DND-41 (cell line): ENCODE data around the gene OR3A2.
"Not testable (repeated sequence)": the region's sequence is repeated elsewhere in the genome, so short reads cannot be mapped to it uniquely, and the experiment has no call there.

Source experiments
- ATAC-seq: fragments of 200-7000 bp; cut with Tn5 transposase; 3 replicates; pipeline ENCODE4 v1.9.1; 2021; ENCODE audit warnings: low read depth; ENCODE audit not compliant: insufficient read depth
- DNase-seq: peaks from one replicate; pipeline ENCODE4 v3.0.0-alpha.2; 2020
- H2AFZ ChIP-seq: 2 replicates; pipeline ENCODE4 v1.6.0; 2012; ENCODE audit warnings: low read depth, low read length
- H3K27ac ChIP-seq: 2 replicates; pipeline ENCODE4 v1.5.1; 2012; ENCODE audit warnings: low read length, inconsistent platforms
- H3K27me3 ChIP-seq: fragments of 200-600 bp; sonication (generic); 2 replicates; pipeline ENCODE4 v1.6.0; 2012; ENCODE audit warnings: low read length, mild to moderate bottlenecking, inconsistent platforms; ENCODE audit not compliant: insufficient read depth, poor library complexity
- H3K36me3 ChIP-seq: 2 replicates; pipeline ENCODE4 v1.5.1; 2012; ENCODE audit warnings: low read length, inconsistent platforms; ENCODE audit not compliant: insufficient read depth
- H3K4me1 ChIP-seq: 2 replicates; pipeline ENCODE4 v1.5.1; 2012; ENCODE audit warnings: mild to moderate bottlenecking, low read length; ENCODE audit not compliant: insufficient read depth
- H3K4me2 ChIP-seq: 2 replicates; pipeline ENCODE4 v1.6.0; 2012; ENCODE audit warnings: mild to moderate bottlenecking, moderate library complexity, low read length, inconsistent platforms; ENCODE audit not compliant: insufficient read depth
- H3K4me3 ChIP-seq, 2 experiments: fragments of 200-600 bp in 1 of 2; shearing (Covaris generic) in 1 of 2; 2 replicates each; pipeline ENCODE4 v1.5.1; 2012 to 2016; ENCODE audit warnings: inconsistent platforms in 2 of 2, low read length in 2 of 2, mild to moderate bottlenecking in 2 of 2, low read depth in 1 of 2, moderate library complexity in 1 of 2
- H3K79me2 ChIP-seq: 2 replicates; pipeline ENCODE4 v1.6.0; 2012; ENCODE audit warnings: low read length, inconsistent platforms; ENCODE audit not compliant: insufficient read depth
- H3K9ac ChIP-seq: 2 replicates; pipeline ENCODE4 v1.6.0; 2012; ENCODE audit warnings: low read depth, mild to moderate bottlenecking, inconsistent platforms, low read length, moderate library complexity
- H3K9me3 ChIP-seq: 2 replicates; pipeline ENCODE4 v1.5.1; 2012; ENCODE audit warnings: low read length, moderate library complexity, mild to moderate bottlenecking, inconsistent platforms; ENCODE audit not compliant: insufficient read depth, severe bottlenecking
- H4K20me1 ChIP-seq: 2 replicates; pipeline ENCODE4 v1.6.0; 2012; ENCODE audit warnings: low read length; ENCODE audit not compliant: insufficient read depth
- EZH2 ChIP-seq: IDR thresholded peaks from 3 replicates; pipeline ENCODE4 v1.6.1; 2012; ENCODE audit warnings: borderline replicate concordance, low read depth, mild to moderate bottlenecking, moderate library complexity, low read length, inconsistent platforms; ENCODE audit not compliant: severe bottlenecking
- TF ChIP-seq, protein P1 (sequence below): IDR thresholded peaks from 2 replicates; pipeline ENCODE4 v1.5.1; 2012; ENCODE audit warnings: borderline replicate concordance, low read length, moderate library complexity, mild to moderate bottlenecking; ENCODE audit not compliant: poor library complexity, severe bottlenecking; ENCODE audit errors: extremely low read depth

The OR3A2 gene

DNA sequence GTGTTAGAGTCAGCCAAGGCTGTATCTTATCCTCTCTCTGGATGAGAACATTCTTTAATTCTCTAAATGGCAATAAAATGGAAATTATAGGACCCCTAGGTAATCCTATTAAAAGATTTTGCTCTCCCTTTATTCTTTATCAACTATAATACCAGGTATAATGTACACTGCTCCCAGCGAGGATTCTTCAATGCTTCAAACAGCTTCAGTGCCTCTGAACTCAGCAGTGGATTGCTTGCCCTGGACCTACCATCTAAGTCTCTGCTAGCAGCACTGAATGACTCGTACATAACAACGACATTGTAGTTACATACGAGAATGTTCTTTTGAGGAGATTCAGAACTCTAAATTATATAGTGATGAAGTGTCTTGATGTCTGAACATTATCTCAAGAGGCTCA, 3.7 kb upstream of the OR3A2 start:
- TF ChIP-seq, protein P1, sequence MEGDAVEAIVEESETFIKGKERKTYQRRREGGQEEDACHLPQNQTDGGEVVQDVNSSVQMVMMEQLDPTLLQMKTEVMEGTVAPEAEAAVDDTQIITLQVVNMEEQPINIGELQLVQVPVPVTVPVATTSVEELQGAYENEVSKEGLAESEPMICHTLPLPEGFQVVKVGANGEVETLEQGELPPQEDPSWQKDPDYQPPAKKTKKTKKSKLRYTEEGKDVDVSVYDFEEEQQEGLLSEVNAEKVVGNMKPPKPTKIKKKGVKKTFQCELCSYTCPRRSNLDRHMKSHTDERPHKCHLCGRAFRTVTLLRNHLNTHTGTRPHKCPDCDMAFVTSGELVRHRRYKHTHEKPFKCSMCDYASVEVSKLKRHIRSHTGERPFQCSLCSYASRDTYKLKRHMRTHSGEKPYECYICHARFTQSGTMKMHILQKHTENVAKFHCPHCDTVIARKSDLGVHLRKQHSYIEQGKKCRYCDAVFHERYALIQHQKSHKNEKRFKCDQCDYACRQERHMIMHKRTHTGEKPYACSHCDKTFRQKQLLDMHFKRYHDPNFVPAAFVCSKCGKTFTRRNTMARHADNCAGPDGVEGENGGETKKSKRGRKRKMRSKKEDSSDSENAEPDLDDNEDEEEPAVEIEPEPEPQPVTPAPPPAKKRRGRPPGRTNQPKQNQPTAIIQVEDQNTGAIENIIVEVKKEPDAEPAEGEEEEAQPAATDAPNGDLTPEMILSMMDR, result no peak
- no peak for TF ChIP-seq EZH2
- no peaks in the 10 kb centered on the region for H3K36me3 ChIP-seq
- no peak overlapping the region for H3K9ac ChIP-seq
- H3K27ac ChIP-seq, result no peak overlapping the region
- no peak overlapping the region for H3K4me2 ChIP-seq
- H3K27me3 ChIP-seq, result no peaks in the 10 kb centered on the region
- no peaks in the 10 kb centered on the region for H4K20me1 ChIP-seq
- H3K79me2 ChIP-seq, result no peaks in the 10 kb centered on the region
- no peak overlapping the region for H2AFZ ChIP-seq
- DNase-seq, result no peak
- ATAC-seq, result no peak
- no peak overlapping the region for H3K4me3 ChIP-seq
- H3K4me1 ChIP-seq, result no peaks in the 10 kb centered on the region
- no peaks in the 10 kb centered on the region for H3K9me3 ChIP-seq

DNA sequence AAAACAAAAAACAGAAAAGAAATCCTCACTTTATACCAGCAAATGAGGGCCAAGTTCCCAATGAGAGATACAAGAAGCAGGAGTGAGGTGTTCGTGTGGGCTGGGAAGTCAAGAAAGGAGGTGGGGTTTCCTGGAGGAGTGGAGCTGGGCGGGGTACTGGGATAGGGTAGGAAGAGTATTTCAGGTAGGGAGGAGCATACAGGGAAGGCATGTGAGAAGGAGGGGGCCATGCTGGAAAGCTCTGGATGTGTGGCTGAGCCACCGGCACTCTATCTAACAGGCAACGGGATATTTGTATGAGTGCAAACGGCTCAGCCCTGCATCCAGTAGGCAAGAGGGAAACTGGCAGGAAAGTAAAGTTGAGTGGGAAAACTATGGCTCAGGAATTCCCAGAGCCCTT, 4.2 kb downstream of the OR3A2 start:
- H3K4me3 ChIP-seq, result no peak overlapping the region
- no peaks in the 10 kb centered on the region for H3K9me3 ChIP-seq
- no peak for TF ChIP-seq EZH2
- TF ChIP-seq, protein P1, result no peak
- no peak overlapping the region for H3K4me2 ChIP-seq
- ATAC-seq (no peak), DNase-seq (no peak)
- no peak overlapping the region for H3K9ac ChIP-seq
- H3K4me1 ChIP-seq, result no peaks in the 10 kb centered on the region
- H3K27me3 ChIP-seq, result no peaks in the 10 kb centered on the region
- H3K27ac ChIP-seq, result no peak overlapping the region
- H2AFZ ChIP-seq, result no peak overlapping the region
- H4K20me1 ChIP-seq, result no peaks in the 10 kb centered on the region
- H3K79me2 ChIP-seq, result no peaks in the 10 kb centered on the region
- no peaks in the 10 kb centered on the region for H3K36me3 ChIP-seq

DNA sequence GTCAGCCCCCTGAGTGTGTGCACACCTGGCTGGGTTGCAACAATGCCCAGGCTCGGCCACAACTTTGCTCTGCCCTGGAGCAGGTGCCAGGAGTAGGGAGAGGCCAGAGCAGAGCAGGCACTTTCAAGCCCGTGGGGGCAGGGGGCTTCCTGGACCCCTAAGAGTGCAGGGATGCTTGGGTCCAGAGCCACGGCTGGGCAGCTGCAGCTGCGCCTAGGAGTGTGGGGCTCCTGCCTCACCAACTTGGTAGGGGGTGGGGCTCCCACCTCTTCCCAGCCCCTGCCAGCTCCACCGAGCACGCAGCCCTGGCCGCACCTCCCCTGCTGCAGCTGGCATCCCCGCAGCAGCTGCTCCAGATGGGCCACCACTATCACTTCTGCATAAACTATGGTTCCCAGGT, 7.8 kb downstream of the OR3A2 start:
- no peaks in the 10 kb centered on the region for H4K20me1 ChIP-seq
- H3K27me3 ChIP-seq, result no peaks in the 10 kb centered on the region
- H3K4me2 ChIP-seq, result no peak overlapping the region
- no peaks in the 10 kb centered on the region for H3K9me3 ChIP-seq
- ATAC-seq (no peak), DNase-seq (no peak)
- no peaks in the 10 kb centered on the region for H3K79me2 ChIP-seq
- H3K4me1 ChIP-seq, result no peaks in the 10 kb centered on the region
- no peak overlapping the region for H3K27ac ChIP-seq
- no peak overlapping the region for H3K9ac ChIP-seq
- no peak overlapping the region for H2AFZ ChIP-seq
- TF ChIP-seq, protein P1, result no peak
- TF ChIP-seq EZH2, result no peak
- no peak overlapping the region for H3K4me3 ChIP-seq
- H3K36me3 ChIP-seq, result no peaks in the 10 kb centered on the region

DNA sequence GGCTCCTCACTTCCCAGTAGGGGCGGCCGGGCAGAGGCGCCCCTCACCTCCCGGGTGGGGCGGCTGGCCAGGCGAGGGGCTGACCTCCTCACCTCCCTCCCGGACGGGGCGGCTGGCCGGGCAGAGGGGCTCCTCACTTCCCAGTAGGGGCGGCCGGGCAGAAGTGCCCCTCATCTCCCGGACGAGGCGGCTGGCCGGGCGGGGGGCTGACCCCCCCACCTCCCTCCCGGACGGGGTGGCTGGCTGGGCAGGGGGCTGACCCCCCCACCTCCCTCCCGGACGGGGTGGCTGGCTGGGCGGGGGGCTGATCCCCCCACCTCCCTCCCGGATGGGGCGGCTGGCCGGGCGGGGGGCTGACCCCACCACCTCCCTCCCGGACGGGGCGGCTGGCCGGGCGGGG, 14.9 kb downstream of the OR3A2 start:
- H2AFZ ChIP-seq, DNase-seq, H3K9ac ChIP-seq, H3K9me3 ChIP-seq, ATAC-seq, H3K27ac ChIP-seq, H3K4me3 ChIP-seq, H3K27me3 ChIP-seq, H3K4me1 ChIP-seq, H3K79me2 ChIP-seq, H3K36me3 ChIP-seq, H4K20me1 ChIP-seq, H3K4me2 ChIP-seq: not testable (repeated sequence)

DNA sequence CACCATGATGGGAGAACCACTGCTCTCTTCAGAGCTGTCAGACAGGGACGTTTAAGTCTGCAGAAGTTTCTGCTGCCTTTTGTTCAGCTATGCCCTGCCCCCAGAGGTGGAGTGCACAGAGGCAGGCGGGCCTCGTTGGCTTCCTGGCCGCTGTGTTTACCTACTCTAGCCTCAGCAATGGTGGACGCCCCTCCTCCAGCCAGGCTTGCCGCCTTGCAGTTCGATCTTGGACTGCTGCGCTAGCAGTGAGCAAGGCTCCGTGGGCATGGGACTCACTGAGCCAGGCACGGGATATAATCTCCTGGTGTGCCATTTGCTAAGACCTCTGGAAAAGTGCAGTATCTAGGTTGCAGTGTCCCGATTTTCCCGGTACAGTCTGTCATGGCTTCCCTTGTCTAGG, 43.3 kb downstream of the OR3A2 start:
- H3K4me3 ChIP-seq, H3K4me2 ChIP-seq, H2AFZ ChIP-seq, H3K36me3 ChIP-seq, H4K20me1 ChIP-seq, H3K27ac ChIP-seq, H3K9me3 ChIP-seq, H3K4me1 ChIP-seq, ATAC-seq, H3K9ac ChIP-seq, H3K79me2 ChIP-seq, H3K27me3 ChIP-seq, DNase-seq: not testable (repeated sequence)
